CD4-positive, alpha-beta T cell treated with Interleukin-2 at 100 ng/mL for 4 hours (primary cell): ENCODE results near the gene HOXC13.

Source experiments
- DNase-seq: peaks from one replicate; pipeline ENCODE4 v3.0.0-alpha.2; 2020; ENCODE audit warnings: low spot score

The HOXC13 gene

DNA sequence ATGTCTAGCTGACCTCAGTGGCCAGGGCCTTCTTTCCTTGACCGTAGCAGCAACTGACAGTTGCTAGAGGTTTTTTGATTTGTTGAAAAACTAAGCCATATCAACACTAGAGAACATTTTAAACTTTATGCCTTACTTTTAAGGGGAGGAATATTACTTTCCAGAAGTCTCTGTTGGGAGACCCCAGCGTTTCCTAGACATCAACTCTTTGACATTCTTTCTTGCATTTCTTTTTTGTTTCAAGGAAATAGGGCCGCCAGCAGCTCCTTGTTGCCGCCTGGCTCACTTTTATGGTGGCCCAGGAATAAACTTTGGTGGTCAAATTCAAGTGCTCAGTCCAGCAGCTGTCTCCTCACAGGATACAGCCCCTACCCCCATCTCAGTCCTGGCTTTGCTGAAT lies 31.8 kb downstream of the HOXC13 start:
- DNase-seq = no peak

DNA sequence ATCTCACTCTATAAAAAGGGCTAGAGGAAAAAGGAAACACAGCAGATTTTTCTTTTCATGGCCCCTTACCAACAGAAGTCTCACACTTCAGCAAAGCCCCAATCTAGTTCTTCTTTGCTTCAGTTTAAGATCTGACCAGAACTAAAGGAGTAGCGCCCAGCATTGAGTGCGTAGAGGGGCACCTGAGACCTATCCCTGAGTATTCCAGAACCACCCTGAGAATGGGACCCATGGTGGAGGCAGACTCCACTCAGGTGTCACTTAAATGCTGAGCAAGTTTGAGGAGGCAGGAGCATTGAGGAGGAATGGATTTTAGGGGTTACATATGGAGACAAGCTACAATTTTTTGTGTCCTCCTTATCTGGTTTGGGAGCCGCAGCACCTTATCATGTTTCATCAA lies 32.5 kb downstream of the HOXC13 start:
- no peak for DNase-seq

DNA sequence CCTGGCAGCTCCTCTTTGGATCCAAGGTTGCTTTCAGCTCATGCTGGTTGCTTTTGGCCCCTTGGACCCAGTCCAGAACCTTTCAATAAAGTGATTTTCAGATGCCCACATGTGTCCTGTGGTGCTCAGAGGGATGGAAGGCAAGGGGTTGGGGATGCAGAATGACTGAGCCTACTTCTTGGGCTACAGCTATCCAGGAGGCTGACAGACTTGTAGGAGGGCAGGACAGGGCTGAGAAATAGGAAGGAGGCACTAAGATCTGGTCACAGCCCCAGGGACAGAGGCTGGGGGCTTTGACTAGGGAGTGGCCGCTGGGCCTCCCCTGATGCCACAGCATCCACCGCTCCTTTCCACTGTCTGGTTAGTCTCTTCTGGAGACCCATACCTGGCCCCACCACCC lies 33.1 kb downstream of the HOXC13 start:
- DNase-seq = no peak

DNA sequence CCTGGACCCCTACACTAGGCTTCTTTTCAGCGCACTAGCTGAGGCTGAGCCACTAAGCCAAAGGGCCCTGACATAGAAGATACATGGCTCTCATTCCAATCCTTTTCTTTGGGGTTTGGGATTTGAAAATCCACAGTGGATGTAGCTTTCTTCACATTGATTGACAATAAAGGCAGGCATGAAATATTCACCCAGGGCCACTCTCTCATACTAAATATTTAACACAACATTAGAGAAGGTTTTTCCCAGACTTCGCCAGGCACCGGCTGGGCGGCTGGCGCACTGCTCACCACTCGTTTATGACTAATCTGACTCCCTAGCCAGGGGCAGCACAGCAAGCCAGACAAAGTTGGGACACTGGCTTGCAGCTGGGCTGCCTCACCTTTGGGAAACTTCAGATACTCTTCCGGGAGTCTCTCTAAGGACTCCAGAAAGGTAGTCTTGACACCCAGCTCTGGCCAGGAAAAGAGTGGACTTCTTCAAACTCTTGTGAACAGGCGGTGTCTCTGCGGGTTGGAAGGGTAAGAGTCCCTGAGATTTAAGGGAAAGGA lies 33.6 kb downstream of the HOXC13 start:
- no peak for DNase-seq

DNA sequence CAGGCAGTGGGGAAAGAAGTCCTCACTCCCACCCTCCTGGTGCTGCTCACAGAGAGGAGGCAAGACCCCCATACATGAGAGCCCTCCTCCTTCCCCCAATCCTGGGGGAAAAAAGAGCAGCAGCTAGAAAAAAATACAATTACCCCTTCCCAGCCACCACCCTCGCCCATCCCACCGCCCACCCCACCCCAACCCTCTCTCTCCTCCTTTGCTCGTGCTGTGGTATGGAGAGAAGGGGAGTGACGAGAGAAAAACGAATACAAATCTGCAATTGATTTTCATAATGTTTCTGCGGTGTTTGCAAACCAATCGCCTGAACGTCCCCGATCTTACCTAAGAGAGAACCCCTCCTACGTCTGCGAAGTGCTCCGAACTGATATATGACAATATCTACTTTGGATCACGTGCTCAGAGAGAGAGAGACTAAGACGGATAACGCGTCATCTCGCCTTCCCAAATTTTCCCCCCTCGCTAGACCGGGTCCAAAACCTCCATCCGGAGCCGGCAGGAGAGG lies 34.1 kb downstream of the HOXC13 start, which contains the start of gene HOXC11:
HOXC11 (plus strand) TSS at position 405 of the 514 bp plus-strand sequence. CDS start 116 bp downstream, outside the sequence.
- no peak for DNase-seq

DNA sequence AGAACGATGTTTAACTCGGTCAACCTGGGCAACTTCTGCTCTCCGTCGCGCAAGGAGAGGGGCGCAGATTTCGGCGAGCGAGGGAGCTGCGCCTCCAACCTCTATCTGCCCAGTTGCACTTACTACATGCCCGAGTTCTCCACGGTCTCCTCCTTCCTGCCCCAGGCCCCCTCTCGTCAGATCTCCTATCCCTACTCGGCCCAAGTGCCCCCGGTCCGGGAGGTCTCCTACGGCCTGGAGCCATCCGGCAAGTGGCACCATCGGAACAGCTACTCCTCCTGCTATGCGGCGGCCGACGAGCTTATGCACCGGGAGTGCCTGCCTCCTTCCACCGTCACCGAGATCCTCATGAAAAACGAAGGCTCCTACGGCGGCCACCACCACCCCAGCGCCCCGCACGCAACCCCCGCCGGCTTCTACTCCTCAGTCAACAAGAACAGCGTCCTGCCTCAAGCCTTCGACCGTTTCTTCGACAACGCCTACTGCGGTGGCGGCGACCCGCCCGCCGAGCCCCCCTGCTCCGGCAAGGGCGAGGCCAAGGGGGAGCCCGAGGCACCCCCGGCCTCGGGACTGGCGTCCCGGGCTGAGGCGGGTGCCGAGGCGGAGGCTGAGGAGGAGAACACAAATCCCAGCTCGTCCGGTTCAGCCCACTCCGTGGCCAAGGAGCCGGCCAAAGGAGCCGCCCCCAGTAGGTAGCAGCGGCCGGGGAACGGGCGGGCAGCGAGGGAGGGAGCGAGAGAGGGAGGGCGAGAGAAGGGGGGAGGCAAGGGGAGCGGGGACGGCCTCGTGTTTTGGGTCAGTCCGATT lies 34.8 kb downstream of the HOXC13 start:
- DNase-seq = no peak

DNA sequence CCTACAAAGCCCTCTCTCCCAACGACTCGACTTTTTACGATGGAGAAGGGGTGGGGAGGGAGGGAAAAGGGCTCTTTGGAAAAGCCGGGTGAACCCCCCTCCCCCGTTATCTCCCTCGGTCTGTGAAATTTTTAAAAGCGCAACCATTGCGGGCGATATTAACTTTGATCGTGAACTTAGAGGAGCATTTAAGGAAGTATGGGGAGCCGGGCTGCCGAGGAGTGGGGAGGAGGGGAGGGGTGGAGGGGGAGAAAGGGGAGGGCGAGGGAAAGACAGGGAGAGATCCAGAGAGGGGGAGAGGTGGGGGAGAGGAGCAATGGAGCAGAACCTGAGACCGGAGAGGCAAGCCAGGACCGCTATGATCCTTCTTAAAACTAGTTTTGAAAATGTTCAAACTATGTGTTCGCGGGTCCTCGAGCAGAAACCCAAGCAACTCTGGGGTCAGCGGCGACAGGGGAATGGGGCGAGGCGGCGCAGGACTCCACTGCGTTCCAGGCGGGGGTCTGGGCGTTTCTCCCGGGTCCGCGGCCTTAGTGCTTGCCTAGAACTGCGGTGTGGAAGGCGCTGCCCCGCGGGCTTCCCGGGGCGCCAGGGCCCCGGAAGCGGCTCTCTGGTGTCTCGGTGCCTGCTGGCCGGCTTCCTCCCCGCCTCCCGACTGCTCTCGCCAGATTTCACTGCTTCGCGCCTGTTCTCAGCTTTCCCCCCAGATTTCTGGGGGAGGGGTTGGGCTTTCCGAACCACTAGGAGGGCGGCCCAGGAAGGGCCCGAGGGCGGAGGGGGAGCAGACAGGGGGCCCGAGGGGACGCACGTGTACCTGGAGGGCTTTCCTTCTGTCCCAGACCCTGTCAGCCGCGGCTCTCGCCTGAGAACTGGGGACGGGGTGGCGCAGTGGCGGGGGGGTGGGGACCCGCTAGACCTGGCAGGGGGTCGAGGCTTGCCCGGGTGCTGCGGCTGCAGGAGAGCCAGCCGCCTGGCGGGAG lies 35.7 kb downstream of the HOXC13 start, which contains the start of gene HOTAIR:
HOTAIR (minus strand) TSS at position 871 of the 980 bp plus-strand sequence.
- no peak for DNase-seq

DNA sequence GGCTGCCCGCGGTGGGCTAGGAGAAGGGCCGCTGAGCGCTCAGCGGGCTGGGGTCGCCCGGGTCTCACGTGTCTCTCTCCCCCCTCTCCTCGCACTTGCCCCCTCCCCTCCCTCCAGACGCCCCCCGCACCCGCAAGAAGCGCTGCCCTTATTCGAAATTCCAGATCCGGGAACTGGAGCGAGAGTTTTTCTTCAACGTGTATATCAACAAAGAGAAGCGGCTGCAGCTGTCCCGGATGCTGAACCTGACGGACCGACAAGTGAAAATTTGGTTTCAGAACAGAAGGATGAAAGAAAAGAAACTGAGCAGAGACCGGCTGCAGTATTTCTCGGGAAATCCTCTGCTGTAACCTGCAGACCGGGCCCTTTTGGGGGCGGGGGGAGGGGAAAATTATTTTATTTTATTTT lies 36.4 kb downstream of the HOXC13 start:
- DNase-seq = no peak

DNA sequence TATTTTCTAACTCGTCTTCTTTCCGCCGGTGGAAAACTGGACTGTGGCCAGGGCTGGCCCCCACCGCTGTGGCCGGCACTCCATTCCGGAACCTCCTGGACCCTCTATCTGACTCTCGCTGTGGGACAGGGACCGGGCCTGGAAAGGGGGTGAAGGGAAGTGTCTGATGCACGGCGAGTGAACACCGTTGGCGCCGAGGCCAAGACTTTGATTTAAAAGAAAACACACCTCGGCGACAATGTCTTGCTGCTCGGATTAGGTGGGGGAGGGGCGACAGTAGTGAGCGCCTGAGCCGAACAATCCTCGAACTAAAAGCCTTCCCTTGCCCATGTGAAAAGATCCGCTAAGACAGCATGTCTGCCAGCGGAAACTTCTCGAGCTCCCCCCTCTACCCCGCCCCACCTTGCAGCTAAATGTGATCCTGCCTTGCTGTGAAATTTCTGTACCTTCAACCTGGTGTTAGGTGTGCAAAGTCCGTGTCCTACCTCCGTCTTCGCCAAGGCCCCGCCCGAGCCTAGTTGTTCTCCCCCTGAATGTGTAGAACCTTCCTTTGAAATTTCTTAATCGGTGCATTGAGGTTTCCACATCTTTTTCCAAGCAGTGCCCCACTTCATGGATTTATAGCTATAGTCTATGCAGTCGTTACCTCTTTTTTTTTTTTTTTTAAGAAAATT lies 37.0 kb downstream of the HOXC13 start:
- no peak for DNase-seq

DNA sequence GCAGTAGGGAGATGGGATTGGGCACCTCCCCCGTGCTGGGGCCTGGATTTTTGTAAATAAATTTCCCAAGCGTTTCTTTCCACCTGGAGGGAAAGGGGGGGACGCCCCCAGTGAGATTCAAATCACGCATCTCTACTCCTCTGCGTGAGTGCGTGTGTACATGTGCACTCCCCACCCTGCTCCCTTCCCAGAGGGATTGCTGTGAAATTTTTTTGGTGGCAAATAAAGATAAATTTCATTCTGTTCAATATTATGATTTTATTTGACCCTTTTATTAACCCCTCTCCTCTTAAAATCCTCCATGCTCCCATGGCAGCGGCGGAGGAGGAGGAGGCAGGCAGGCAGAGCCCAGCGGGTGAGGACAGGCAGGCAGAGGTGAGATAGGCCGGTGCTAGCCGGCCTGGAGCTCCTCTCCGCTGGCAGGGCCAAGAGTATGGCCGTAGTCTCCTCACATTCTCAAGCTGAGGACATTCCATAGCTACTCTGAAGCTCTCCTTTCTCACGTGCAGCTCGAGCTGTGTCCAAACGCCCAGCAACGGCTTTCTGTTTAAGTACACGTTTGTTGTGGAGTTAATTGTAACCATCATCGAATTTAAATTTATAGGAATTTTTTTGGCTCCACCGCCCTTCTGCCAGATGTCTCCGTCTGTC lies 37.7 kb downstream of the HOXC13 start:
- DNase-seq = no peak

DNA sequence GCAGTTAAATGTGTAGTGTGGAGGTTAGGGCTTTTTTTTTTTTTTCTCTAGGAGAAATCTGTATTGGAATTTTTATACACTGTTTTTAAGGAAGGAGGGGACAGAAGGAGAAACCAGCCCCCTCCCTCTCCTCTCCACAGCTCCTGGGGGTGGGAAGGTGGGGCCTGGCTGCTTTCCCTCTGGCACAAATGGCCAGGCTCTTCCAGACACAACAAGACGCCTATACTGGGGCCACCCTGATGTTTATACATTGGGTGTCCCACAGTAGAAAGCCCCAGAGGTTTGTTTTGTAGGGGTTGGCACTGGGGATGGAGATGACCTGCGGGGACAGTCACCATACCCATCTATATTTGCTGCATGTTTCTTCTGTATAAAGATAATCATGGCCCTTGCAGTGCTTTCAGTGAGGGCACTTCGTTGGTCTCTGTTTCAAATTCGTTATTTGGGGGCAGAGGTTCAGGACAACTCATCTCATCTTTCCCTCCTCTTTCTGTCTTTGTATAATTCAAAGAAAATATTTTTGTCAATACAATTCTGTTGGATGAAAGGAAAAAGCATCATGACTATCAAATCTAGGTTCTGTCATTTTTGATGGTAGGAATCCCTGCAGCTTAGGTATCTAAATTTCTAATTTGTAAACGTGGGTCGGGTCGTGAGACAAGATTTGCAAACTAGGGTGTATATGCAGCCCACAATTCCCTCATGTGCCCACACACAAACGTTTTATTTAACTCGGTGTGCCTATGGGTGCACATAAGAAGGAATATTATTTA lies 38.4 kb downstream of the HOXC13 start:
- no peak for DNase-seq

DNA sequence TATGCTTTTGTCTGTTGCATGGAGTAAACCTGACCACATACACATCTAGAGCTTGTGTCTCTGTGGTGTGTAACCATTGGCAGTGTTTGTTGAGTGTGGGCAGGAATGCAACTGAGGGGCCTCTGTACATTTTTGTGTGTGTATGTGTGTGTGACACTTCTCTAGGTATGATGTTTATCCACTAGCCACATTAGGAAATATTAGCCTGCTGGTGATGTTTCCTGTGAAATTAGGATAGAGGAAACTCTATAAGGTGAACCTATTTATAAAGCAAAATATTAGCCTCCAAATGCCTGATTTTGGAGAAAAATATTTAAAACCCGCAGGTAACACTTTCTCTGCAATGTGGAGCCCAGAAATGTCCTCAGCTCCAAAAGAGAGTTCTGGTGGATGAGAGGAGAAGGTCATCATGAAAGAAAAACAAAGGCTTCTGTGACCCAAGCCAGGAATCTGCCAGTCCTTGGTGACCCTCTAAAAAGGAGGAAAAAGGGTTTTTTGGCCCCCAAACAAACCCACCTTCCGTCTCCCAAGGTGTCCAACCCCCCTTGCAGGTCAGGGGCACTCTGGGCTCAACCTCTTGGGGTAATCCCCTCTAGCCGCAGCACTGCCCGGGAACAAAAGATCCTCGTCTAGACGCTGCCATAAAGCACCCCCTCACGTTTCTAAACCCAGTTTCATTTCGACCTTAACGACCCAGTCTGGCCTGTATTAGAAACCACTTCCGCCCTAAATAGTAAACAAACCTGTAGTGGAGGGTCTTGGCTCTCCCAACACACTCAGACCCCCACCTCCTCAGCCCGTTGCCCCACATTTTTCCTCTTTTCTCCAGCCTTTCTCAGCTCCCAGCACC lies 39.2 kb downstream of the HOXC13 start:
- DNase-seq = no peak

DNA sequence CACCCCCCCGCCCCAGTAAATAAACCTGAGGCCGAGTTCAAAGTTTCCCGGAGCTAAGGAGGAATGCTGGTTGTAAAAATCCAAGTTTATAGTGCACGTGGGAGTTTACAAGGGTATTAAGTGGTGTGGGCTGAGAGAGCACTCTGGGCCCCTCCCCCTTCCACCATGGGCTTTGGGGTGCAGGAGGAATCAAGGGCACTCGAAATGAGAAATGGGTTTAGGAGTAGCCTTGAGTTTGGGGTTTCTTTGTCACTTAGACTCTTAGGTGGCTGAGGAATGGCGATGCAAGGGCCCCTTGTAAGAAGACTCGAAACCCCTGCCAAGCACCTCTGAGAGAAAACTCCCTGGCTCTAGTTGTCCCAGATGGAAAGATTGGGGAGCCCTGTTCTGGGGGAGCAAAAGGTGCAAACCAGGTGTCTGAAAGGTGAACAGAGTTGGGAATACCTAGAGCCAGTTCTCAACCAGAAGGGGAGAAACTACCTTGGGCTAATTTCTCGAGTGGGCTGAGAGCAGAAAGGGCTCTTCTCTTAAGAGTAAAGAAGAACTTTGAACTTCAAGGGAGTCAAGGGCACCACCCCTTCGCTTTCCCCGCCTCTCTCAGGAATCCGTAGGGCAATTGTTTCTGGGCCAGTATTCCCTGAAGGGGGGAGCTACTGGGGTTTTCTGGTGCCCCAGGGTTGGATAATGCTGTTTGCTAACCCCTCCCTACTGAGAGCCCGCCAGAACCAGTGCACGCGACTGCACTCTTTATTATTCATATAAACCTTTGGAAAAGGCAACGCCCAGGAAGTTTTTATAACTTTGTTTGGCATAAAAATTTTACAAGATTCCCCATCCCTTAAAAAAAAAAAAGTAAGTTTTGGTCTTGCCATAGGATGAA lies 40.1 kb downstream of the HOXC13 start:
- DNase-seq = no peak

DNA sequence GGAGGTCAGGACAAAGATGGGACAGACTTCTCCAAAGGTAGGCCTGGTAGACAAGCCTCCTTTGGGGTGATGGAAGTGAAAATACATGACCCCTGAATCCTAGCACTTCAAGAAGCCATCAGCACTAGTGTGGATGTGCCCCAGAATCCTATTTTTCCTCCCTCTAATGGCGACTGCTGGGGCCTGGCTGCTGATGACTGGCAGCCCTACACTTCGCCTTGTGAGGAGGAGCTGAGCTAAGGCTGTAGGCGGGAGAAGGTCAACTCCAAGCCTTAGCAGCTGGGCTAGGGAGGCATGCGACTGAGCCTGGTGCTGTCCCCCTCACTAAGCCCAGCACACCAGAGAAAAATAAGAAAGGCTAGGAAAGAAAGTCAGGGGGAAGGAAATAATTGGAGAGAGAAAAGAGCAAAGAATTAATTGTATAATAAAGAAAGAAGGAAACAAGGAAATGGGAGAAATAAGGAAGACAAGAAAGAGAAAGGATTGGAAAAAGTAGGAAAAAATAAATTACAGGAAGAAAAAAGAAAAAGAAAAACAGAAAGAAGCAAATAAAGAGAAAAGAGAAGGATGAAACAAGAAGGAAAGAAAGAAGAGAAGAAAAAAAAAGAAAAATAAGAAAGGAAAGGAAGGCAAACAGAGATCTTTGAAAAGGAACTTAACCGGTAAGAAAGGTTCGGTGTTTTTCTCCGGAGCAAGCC lies 41.6 kb downstream of the HOXC13 start:
- DNase-seq = no peak

DNA sequence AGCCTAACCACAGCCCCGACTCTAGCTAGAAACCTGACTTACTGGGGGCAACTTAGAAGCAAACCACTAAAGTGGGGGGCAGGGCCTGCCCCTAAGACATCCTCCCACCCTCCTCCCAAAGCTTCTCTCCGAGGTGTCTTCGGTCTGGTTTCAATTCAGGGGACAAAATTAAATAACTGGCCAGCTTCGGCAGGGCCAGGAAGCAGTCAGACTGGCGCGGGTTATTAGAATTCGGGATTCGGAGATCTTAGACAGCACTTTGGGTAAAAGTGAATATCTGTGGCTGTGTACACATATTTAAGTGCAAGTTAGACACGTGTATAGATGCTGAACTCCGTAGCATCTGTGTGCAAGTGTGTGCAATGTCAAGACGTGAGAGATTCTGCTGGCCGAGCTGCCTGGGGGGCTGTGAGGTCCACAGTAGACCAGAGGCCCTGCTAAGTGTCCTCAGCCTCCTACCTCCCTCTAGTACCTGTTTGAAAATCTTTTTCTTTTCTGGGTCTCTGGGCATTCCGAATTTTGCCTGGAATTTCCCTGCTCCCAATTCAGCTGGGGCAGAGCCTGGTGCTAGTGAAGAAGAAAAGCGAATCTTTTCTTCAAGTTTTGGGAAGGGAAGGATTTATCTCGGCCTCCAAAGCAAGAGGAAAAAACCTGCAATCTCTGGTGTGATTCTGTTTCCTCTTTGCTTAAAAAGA lies 42.3 kb downstream of the HOXC13 start:
- no peak for DNase-seq

DNA sequence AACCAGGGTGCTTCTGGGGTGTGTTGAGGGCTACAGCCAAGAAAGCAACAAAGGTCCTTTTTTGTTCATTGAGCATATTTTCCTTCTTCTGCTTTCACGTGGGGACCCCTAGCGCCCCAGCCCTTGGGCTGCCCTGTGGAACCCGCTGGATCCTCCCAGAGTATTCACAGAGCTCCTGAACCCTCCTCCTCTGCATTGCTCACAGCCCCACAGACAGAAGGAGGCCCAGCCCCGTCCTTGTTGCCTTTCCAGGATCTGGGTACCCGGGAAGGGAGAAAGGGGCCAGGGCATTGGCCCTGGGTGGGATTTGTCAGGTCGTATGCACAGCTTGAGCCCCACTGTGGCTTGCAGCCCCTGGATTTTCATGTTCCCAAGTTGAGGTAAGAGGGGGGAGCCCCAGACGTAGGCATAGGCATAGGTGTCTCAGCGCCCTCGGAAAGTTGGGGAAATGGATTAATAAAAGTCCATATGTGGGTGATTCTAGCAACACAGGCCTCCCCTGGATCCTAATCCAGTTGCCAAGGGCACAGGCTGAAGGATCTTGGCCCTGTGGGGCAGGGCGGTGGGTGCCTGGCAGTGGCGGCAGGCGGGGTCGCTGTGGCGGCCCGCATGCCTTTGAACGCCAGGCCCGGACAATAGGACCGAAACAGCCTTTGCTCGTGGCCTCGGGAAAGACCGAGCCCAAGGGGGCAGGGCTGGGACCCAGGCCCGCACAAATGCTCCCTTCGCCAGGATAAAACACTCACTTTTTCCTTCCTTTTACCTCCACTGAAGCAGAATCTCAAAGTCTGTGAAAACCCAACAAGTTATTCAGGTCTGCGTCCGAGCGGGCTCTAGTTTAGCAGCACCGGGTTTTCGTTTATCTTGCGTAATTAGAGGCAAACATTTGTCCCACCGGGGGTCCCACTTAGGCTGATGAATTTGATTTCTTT lies 43.3 kb downstream of the HOXC13 start:
- no peak for DNase-seq
